Thyroid gland (tissue), 4 donors: ENCODE data around the gene NR1H2.

Experiments used
- CTCF ChIP-seq, 6 experiments: fragments of 200-600 bp in 3 of 6; fragments of 450-650 bp in 3 of 6; sonication (generic) in 3 of 6; IDR thresholded peaks; one replicate each; pipeline ENCODE4 v1.5.1; 2016 to 2019; ENCODE audit warnings: antibody characterized with exemption in 6 of 6, mild to moderate bottlenecking in 2 of 6, inconsistent platforms in 1 of 6, moderate library complexity in 1 of 6
- POLR2A ChIP-seq, 2 donors: fragments of 450-650 bp; IDR thresholded peaks; one replicate each; pipeline ENCODE4 v1.6.1; 2017; ENCODE audit warnings: antibody characterized with exemption in 2 of 2, mild to moderate bottlenecking in 2 of 2, moderate library complexity in 1 of 2

- TF ChIP-seq CTCF (IDR thresholded peaks at IDR 0.05) (no peak), POLR2A (IDR thresholded peaks at IDR 0.05) (no peak)
These were observed 26.5 kb downstream of the NR1H2 start for GRCh38 chr19:50402544-50403301.
